GM19023 (cell line): ENCODE results near the gene NGEF.

Experiments
- ATAC-seq: cut with Tn5 transposase; IDR thresholded peaks from one replicate; pipeline ENCODE4 v1.9.1; 2021; ENCODE audit warnings: mild to moderate bottlenecking, moderate library complexity; ENCODE audit not compliant: unreplicated experiment

NGEF gene

DNA sequence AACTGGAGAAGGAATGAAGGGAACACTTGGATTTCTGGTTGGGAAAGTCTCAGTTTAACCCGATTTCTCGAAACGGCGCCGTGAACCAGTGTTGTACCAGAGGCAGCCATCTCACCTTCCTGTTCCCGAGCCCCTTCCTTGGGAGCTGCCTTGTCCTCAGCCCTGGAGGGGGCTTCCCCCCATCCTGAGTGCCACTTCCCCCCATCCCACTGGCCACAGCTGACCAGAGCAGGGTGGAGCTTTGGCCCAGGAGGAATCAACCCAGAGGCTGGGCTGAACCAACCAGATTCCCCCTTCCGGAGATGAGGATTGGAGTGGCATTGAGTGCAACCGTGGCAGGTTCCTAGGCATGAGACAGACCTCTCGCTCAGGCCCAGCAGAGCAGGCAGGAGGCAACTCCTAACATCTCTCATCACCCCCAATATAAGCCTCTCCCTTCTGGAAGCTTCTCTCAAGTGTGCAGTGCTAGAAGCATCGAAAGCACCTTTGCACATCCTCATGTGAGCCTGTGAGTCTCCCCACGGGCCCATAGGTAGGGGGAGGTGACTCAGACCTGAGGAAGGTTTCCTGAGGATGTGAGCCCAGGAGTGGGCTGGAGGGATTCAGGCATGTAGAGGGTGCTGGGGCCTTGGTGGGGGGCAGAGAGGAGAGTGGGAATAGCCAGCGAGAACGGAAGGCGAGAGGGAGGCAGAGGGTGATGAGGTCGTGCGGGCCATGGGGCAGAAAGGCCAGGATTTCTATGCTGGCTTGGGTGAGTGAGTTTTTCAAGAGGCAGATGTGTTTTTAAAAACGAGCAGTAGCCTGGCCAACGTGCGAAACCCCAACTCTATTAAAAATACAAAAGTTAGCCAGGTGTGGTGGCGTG is 11.9 kb downstream of the NGEF start:
- no peak for ATAC-seq

DNA sequence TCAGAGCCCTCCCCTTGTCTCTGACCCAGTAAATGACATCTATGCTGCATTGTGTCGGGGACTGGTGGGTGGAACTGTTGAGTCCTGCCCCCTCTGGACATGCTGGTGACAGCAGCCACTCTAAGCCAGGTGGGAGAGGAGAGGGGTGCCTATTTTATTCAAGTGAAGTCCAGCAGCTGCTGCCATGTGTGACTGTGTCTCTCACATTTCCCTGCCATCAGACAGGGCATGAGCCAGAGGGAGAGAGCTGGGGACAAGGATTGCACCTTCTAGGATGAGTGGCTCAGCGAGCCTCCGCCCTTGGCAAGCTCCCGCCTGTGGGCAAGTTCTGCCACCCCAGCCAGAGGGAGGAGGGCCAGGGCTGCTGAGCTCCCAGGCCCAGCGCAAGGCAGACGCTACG is 13.7 kb downstream of the NGEF start:
- ATAC-seq, result no peak

DNA sequence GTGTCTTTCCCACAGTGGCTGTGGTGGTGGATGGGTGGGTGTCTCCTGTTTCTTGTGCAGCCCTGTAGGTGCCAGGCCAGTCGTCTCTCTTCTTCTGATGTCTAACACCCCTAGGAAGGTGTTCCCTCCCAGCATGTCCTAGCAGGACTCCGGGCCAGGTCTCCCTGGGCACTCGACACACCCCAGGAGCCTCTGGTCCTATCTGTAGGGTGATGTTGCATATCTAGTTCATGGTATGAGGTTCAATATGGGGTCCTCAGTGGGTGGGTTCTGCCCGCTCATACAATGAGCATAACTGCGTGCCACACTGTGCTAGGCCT is 14.4 kb downstream of the NGEF start:
- ATAC-seq, result no peak

DNA sequence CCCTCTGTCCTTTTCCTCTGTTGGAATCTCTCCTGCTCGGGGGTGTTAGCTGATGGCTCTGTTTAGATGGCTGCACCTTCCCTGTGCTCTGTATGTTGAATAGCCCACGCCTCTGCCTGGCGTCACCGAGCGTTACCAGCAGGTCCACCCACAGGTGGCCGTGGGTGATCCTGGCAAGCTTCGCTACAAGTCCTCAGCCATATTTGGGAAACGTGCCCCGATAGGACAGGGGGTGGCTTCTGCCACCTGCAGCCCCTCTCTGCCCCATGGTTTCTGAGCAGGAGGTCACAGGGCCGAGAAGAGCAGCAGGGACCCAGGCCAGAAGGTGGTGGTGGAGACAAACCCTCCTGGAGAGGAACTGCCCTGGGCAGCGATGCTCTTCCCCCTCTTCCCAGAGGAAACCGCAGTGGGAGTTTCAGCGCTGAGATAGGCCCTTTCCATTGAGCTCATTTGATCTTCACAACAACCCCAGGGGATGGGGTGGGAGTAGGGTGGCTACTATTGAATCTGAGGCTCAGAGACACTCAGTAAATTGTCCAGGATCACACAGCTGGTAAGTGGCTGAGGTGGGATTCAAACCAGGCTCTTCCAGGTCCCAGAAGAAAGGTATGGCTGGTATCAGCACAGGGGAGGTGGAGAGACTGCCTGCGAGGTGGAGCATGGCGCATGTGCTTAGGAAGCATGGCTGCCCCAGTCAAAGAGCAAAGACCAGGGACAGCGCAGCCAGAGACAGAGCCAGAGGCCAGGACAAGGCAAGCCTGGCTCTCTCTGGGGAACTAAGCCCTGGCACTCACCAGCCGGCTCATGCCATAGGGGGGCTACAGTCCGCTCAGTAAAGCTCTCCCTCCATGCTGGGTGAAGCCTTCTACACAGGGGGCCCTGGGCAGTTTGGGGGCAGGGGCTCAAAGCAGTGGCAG is 15.0 kb downstream of the NGEF start:
- no peak for ATAC-seq

DNA sequence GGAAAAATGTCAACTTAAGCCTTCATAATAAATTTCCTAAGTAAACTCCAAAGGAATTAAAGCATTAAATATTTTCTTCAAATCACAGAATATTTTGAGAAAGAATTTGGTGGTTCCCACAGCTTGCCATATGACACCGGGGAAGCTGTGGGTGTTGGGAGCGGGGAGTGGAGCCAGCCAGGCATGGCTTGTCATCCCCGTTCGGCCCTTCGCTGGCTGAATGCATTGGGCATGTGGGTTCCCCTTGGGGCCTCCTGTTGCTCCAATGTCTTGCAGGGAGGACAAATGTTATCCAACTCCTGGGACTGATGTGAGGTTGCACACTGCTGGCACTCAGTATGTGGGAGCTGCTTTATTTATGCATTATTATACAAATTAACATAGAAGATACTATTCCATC is 18.6 kb downstream of the NGEF start:
- ATAC-seq, result no peak

DNA sequence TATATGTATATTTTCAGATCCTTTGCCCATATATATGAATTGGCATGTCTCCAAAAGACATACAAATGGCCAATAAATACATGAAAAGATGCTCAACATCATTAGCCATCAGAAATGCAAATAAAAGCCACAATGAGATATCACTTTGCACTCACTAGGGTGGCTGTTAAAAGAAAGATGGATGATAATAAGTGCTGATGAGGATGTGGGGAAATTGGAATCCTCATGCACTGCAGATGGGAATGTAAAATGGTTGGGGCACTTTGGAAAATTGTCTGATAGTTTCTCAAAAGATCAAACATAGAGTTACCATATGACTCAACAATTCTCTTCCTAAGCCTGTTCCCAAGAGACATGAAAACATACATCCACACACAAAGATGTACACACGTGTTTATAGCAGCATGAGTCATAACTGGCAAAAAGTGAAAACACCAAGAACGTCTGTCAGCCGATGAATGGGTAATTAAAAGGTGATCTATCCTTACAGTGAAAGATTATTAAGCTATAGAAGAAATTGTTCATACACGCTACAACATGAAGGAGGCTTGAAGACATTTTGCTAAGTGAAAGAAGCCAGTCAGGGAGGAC is 19.7 kb downstream of the NGEF start:
- ATAC-seq, result no peak

DNA sequence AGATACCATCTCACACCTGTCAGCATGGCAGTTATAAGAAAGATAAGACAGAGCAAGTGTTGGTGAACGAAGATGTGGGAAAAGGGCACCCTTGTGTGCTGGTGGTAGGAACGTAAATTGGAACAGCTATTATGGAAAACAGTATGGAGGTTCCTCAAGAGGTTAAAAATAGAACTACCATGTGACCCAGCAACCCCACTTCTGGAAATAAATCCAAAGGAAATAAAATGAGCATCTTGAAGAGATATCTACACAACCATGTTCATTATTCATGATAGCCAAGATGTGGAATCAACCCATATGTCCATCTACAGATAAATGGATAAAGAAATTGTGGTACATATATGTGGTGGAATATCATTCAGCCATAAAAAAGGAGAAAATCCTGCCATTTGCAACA is 26.9 kb downstream of the NGEF start:
- no peak for ATAC-seq

DNA sequence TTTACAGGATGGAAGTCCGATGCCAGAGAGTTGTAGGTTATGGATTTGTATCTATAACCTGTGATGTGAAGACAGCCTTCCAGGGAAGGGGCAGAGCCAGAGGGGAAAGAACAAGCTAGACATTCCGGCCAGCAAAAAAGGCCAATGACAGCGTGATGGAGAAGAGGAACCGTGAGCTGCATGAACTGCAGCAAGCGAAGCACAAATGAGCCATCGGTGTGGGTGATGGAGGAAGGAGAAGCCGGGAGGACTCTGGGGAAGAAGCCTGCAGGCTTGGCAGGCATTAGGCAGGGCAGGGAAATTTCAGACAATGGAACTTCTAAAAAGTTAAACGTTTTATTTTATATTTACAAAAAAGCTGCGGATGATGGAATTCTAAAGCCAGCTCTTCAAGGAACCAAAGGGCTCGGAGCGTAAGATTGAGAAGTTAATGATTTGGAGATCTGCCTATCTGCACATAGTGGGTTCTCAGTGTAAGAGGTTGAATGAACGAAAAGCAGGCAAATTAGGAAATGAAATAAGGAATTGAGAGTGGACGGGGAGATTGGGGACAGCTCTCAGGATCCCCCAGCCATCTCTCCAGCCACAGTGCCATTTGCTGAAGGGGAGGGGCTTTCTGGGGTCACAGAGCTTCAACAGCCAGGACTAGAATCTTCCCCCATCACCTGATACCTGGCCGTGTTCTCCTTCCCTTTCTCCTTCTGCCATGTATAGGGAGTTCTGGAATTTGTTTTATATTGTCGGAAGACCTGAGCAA is 28.4 kb downstream of the NGEF start:
- ATAC-seq, result no peak

DNA sequence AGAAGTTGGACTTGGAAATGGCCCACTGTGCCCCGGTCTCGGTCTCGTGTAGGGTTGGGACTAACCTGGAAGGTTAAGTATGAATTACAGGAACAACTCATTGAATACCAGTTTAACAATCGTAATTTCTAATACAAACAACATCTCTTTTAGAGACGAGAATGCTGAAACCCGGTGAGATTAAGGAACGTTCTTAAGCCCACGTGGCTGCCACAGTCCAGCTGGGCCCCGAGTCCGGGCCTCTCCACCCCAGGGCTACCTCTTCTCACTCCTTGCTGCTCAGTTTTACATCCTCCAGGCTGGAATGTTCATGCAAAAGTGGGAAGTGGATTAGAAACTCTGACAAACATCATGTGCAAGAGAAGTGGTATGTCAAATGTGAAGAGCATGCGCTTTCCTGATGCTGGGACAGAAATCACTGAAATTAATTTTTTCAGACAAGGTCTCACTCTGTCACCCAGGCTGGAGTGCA is 29.4 kb downstream of the NGEF start:
- ATAC-seq, result no peak

DNA sequence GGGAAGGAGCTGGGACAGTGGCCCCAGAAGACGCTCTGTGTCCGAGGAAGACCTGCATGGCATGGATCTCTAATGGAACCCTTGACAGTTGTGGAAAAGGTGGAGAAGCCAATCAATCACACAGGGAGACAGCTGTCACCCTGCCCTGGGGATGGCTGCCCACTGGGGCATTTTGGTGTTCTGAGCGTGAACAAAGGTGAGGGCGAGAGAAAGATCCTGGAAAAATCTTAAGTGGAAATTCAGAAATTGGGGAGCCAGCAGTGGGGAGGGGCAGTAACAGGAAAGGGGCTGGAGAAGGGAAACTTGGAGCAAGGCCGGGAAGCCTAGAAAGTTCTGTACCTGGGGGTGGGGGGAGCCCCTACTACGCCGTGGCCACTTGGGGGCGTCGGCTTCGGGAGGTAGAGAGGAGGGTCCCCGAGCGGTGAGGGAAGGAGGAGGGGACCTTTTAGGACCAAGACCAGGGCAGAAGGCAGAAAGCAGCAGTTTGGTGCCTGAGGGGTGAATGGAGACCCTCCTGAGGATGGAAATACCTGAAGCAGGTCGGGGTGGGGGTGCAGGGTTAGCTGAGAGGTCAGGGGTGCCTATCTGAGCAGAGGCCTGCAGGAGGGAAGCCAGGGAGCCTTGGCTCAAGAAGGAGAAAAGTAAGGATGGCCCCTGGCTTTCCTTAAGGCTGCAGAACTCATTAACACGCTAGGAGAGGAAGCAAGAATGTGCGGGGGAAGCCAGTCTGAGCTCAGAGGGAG is 30.0 kb downstream of the NGEF start:
- no peak for ATAC-seq

DNA sequence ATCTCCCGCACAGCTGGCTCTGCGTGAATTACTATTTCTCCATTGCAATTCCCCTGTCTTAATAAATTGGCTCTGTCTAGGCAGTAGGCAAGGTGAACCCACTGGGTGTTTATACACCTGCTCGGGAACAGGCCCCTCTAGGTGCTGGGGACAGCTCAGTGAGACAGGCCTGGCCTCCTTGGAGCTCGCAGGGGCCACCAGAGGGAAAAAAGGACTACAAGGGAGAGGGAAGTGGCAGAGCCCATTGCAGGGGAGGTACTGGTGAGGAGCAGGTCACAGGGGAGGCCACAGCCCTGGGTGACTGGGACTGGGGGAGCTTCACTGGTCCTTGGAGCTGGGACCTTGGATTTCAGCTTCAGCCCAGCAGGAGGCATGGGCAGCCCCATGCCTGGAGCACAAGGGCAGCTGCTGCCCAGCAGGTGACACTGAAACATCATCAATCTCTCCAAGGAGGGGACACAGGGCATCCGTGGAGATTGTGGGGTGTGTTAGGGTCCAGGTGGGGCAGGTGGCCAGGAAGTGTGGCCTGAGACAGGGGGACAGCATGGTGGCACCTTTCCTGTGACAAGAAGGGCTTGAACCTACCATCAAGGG is 31.2 kb downstream of the NGEF start:
- no peak for ATAC-seq

DNA sequence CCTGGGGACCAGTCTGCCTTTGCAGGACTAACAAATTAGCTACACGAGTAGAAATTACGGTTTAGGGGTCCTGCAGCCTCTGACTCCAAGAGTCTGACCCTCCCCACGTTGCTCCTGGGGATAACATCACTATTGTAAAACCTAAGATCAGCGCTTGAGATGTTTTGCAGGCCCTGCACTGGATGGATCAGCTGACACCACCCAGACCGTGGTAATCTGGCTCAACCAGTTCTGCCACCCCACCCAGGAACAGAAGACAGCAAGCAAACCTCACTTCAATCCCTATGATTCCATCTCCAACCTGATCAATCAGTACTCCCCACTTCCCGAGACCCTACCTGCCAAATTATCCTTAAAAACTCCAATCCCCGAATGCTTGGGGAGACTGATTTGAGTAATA is 31.7 kb downstream of the NGEF start:
- ATAC-seq, result no peak

DNA sequence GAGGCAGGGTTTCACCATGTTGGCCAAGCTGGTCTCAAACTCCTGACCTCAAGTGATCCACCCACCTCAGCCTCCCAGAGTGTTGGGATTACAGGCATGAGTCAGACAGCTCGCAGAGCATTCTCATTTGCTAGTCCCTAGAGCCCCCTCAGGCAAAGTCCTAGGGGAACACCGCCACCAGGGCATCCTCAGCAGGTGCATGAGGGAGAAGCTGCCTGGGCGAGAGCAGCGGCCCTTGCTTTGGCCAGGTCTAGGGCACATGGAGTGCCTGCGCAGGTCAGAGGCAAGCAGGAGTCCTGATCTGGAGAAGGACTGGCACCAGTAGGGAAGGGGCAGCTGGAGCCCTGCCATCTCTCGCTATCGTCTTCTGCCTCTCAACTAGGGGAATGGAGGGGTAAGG is 32.4 kb downstream of the NGEF start:
- ATAC-seq, result no peak

DNA sequence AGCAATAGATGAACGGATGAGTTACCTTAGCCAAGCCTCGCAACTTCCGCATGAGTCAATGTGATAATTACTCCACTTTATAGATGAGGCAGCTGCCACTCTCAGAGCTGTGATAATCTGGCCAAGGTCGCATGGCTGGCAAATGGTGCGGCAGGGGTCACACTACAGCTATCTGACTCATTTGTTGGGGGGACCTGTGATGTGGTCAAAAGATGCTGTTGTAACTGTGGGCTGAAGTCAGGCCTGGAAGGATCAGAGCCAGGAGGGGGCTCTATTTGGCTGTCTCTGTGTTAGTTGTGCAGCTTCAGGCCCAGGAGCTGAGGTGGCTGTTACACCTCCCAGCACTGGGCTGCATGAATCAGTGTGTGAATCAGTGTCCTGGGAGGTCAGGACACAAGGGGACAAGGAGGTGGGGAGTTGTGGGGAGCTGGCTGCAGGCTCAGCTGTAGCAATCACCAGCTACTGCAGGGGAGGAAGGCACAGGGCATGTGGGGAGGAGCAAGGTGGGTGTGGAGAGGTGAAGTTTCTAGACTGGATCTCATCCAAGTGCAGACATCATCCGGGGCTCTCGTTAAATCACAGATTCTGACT is 33.1 kb downstream of the NGEF start:
- no peak for ATAC-seq

DNA sequence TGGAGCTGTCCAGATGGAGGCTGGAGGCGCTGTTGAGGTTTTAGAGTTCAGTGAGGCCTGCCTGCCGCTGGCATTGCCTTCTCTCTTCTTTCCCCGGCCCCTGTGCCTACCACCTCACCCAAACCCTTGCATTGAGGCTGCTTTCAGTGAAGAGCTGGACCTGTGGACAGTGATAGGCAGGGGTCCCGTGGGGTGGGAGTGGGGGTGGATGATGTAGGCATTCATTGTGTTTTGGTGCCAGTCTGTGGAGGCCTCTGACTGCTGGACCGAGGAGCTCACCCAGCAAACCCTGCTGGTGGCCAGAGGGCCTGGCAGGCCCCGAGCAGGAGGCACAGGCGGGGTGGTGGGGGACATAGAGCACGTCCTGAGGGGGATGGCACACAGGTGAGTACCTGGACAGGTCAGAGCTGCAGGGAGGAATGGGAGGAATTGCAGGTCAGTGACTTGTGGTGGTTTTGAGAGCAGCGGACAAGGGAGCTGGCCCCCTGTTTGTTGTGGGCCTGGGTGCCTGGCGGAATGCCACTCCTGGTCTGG is 35.6 kb downstream of the NGEF start:
- ATAC-seq, result no peak

DNA sequence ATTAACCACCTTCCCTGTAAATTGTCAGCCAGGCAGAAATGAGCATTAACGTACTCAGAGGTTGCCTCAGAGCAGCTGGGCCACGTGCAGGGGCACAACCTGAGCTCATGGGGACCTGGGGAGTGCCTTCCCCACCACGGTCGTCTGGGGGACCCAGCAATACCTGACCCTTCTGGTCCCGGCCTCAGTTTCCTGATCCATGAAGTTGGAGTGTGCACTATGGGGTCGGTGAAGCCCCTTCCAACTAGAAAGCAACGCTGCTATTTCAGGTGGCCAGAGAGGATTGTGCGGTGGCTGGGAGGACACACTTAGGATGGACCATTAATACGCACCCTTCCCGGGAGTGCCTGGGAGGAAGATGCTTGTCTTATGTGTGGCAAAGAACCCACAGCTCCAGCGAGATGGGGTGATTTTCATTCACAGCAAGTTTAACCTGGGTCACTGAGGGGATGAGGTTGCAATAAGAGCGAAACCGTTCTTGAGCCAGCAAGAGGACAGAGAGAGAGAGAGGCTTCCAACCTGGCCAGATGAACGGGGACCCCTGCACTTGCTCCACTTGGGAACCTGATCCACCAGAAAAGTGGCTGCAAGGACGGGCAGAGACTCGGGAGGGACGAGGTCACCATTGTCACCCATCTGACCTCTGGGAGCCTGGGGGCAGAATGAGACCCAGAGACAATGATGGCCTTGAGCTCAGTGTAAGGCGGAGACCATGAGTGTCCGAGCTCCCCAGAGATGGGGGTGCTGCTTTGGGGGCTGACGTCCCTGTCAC is 36.2 kb downstream of the NGEF start:
- no peak for ATAC-seq

DNA sequence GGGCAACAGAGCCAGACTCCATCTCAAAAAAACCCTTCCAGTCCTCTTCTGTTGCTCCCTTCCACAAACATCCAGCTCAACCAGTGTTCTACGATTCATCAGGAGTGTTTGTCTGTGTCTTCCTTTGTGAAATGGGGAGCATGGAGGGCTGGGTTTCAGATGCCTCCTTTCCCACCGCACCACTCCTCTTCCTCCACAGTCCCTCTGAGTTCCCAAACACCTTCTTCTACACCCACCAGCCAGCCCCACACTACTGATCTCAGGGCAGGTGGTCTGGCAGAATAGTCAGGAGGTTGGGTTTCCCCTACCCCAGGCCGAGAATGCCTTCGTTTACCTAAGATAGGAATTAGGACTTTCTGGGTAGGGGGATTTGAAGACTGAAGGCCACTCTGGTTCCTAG is 36.9 kb downstream of the NGEF start:
- ATAC-seq, result no peak

DNA sequence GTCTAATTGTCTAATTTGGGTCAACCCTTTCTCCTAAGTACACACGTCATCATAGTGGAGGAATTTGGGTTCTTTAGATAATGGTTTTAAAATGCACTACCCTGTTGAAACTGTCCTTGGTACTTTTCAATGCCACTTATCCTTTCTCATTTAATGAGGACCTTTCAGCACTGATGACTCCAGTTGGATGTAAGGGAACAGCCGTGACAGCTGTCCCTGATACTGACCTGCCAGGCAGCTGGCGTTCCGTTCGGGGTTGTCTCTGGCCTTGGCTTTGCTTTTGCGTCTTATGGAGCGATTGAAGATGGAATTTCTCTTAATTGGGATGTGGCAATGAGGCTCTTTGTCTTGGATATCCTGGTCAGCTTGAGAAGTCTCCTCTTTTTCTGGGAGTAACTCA is 38.7 kb downstream of the NGEF start:
- no peak for ATAC-seq

DNA sequence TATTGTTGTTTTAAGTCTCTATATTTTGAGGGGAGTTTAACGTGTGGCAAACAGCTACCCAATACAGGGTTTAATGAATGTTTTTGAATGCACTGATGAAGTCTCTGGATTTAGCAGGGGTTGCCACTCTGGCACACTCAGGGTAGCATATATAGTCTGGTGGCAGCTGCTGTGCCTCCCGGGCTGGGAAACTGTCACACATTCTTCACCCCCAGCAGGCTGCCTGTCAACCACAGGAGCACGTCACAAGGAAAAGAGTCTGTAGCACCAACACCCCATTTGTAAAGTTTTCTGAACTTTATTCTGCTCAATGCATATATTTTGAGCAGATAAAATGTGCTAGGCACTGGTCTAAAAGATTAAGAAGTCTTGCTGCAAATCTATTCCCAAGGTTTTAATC is 39.3 kb downstream of the NGEF start:
- no peak for ATAC-seq
